ENCODE results near the gene PLAU.
A peak's percentile ranks its signal among the peaks of the same experiment; 100 is the strongest.

Gene PLAU

DNA sequence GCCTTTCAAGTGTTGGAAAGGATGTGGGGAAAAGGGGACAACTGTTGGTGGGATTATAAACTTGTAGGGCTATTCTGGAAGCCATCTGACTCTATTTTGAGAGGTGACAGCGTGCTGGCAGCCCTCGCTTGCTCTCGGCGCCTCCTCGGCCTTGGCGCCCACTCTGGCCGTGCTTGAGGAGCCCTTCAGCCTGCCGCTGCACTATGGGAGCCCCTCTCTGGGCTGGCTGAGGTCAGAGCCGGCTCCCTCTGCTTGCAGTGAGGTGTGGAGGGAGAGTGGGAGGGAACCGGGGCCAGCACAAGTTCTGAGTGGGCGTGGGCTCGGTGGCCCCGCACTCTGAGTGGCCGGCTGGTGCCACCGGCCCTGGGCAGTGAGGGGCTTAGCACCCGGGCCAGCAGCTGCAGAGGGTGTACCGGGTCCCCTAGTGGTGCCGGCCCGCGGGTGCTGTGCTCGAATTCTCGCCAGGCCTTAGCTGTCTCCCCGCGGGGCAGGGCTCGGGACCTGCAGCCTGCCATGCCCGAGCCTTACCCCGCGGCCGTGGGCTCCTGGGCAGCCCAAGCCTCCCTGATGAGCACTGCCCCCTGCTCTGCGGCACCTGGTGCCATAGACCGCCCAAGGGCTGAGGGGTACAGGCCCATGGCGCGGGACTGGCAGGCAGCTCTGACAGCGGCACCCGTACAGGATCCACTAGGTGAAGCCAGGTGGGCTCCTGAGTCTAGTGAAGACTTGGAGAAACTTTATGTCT lies 33.6 kb downstream of the PLAU start:
- no peak overlapping the region for H3K27ac ChIP-seq (ENCODE audit: low read depth, low read length, severe bottlenecking)
- no peaks in the 10 kb centered on the region for H3K36me3 ChIP-seq (ENCODE audit: control insufficient read depth, insufficient read depth, low read length)
- WGBS, 2 experiments (ENCODE audit: insufficient coverage in 2 of 2), result 95% methylated on average over 27 to 32 of the region's 35 CpGs
- no peak overlapping the region for H3K4me3 ChIP-seq (ENCODE audit: extremely low read depth, insufficient read depth, low read length, poor library complexity, severe bottlenecking)
- H3K9me3 ChIP-seq (ENCODE audit: control insufficient read depth, low read length), result peaks cover 3% of the 10 kb centered on the region
- peaks cover 7% of the 10 kb centered on the region for H3K4me1 ChIP-seq (ENCODE audit: control insufficient read depth, insufficient read depth, low read length, poor library complexity, severe bottlenecking)

DNA sequence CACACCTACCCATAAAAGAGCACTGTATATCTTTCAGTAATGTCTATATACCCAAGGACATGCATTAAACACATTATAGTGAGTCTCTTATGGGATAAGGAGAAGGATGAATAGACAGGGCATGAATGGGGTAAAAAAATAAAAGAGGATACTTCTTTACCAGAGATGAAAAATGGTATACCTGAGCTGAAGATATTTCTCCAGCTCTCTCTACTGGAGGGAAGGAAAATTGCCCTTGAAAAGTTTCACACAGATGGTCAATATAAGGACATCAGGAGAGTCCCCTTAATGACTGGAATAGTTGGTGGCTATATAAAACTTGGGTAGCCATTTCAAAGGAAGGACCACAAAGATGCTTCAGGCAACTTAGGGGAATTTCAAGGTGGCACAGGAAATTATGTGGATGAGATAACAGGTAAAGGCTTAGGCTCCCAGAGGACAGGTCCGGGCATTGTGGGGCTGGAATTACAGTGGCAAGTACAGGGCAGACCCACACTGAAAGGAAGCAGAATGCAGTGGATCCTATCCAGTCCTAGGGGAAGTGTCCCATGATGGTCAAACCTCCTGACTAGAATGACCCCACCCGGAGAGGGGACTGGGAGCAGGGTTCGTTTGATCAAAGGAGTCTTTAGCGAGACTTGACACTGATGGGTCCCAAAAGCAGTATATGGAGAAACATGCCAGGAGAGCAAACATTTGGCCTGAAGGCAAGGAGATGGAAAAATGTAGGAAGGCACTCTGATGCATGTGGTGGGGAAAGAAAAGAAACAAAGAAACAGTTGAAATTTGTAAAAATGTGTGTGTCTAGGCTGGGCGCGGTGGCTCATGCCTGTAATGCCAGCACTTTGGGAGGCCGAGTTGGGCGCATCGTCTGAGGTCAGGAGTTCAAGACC lies 35.6 kb downstream of the PLAU start:
- peaks cover 3% of the 10 kb centered on the region for H3K9me3 ChIP-seq (ENCODE audit: control insufficient read depth, low read length)
- H3K27ac ChIP-seq (ENCODE audit: low read depth, low read length, severe bottlenecking), result no peak overlapping the region
- WGBS, 2 experiments (ENCODE audit: insufficient coverage in 2 of 2), result 92 to 94% methylated on average over 8 to 9 of the region's 9 CpGs
- no peaks in the 10 kb centered on the region for H3K36me3 ChIP-seq (ENCODE audit: control insufficient read depth, insufficient read depth, low read length)
- H3K4me1 ChIP-seq (ENCODE audit: control insufficient read depth, insufficient read depth, low read length, poor library complexity, severe bottlenecking), result peaks cover 3% of the 10 kb centered on the region
- H3K4me3 ChIP-seq (ENCODE audit: extremely low read depth, insufficient read depth, low read length, poor library complexity, severe bottlenecking), result no peak overlapping the region

DNA sequence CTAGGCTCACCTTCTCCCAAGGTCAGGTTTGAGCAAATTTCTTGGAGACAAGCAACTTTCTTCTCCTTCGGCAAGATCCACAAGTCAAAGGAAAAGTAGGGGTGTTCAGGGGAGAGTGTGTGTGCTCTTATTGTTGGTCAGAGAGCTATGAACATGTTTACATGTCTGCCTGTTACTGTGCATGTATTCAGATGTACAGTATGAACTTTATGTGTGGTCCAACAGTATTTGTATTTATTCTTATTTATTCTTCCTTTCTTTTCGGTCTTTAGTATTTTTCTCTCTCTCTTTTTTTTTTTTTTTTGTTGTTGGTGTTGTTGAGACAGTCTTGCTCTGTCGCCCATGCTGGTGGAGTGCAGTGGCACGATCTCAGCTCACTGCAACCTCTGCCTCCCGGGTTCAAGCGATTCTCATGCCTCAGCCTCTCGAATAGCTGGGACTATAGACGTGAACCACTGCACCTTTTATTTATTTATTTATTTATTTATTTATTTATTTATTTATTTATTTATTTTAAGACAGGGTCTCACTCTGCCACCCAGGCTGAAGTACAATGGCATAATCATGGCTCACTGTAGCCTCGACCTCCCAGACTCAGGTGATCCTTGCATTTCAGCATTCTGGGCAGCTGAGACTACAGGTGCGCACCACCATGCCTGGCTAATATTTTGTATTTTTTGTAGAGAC lies 38.2 kb downstream of the PLAU start:
- peaks cover 3% of the 10 kb centered on the region for H3K4me1 ChIP-seq (ENCODE audit: control insufficient read depth, insufficient read depth, low read length, poor library complexity, severe bottlenecking)
- H3K36me3 ChIP-seq (ENCODE audit: control insufficient read depth, insufficient read depth, low read length), result no peaks in the 10 kb centered on the region
- WGBS, 2 experiments (ENCODE audit: insufficient coverage in 2 of 2), result 87 to 90% methylated on average over 6 to 8 of the region's 10 CpGs
- peaks cover 3% of the 10 kb centered on the region for H3K9me3 ChIP-seq (ENCODE audit: control insufficient read depth, low read length)
- no peak overlapping the region for H3K4me3 ChIP-seq (ENCODE audit: extremely low read depth, insufficient read depth, low read length, poor library complexity, severe bottlenecking)
- H3K27ac ChIP-seq (ENCODE audit: low read depth, low read length, severe bottlenecking), result no peak overlapping the region

DNA sequence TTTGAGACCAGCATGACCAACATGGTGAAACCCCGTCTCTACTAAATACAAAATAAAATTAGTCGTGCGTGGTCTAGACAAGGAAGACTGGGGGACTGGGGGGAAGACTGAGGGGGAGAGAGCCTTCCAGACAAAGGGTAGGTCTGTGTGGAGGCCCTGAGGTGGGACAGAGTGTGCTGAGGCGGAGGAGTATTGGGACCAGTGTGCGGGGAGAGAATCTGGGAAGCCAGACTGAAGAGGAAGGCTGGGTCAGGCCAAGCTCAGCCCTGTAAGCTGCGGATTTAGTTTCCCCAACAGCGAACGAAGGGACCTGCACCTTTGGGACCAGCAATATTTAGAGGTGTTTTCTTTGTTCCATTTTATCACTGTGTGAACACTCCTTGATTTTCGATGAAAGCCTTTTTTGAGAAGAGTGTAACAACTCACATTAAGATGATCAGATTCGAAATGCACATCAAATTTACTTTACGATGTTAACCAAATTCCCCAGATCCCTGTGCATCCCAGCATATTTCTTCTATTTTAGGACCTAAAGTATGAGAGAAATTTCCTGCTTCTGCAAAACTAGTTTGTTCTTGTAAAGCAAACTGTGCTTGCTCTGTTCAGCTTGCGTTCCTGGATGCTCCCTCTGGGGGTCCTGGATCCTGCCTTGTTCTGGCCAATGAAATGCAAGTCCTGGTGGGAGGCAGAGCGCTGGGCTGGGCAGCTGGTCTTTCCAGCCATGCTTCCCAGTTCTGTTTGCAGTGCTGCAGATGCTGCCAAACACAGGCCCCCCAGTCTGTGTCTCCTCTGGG lies 39.4 kb downstream of the PLAU start:
- WGBS, 2 experiments (ENCODE audit: insufficient coverage in 2 of 2), result 74 to 84% methylated on average over 9 to 11 of the region's 13 CpGs
- Histone ChIP-seq H3K9me3 (ENCODE audit: control insufficient read depth, low read length) (no peaks in the 10 kb centered on the region), H3K4me1 (ENCODE audit: control insufficient read depth, insufficient read depth, low read length, poor library complexity, severe bottlenecking) (peaks cover 3% of the 10 kb centered on the region), H3K27ac (ENCODE audit: low read depth, low read length, severe bottlenecking) (no peak overlapping the region), H3K36me3 (ENCODE audit: control insufficient read depth, insufficient read depth, low read length) (no peaks in the 10 kb centered on the region), H3K4me3 (ENCODE audit: extremely low read depth, insufficient read depth, low read length, poor library complexity, severe bottlenecking) (no peak overlapping the region)

DNA sequence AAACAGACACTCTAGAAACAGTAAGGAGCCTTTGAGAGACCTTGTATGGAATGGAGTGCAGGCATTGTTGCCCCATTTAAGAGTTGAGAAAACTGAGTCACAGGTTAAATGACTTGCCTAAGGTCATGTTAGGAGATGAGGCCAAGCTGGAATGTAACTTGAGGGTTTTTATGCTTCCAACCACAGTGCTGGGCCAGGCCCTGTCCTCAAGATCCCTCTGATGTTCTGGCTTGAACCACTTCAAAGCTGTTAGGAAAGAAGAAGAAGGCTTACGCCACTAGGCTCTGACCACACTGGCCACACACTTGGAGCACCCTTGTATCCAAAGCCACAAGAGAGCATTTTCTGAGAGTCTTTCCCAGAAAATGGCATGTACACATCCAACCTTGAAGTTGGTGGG lies 42.7 kb downstream of the PLAU start:
- no peaks in the 10 kb centered on the region for H3K36me3 ChIP-seq (ENCODE audit: control insufficient read depth, insufficient read depth, low read length)
- no CpG with 5 or more reads among the region's 1 CpG for WGBS, 2 experiments (ENCODE audit: insufficient coverage in 2 of 2)
- no peaks in the 10 kb centered on the region for H3K9me3 ChIP-seq (ENCODE audit: control insufficient read depth, low read length)
- no peak overlapping the region for H3K27ac ChIP-seq (ENCODE audit: low read depth, low read length, severe bottlenecking)
- no peak overlapping the region for H3K4me3 ChIP-seq (ENCODE audit: extremely low read depth, insufficient read depth, low read length, poor library complexity, severe bottlenecking)
- peaks cover 10% of the 10 kb centered on the region for H3K4me1 ChIP-seq (ENCODE audit: control insufficient read depth, insufficient read depth, low read length, poor library complexity, severe bottlenecking)

DNA sequence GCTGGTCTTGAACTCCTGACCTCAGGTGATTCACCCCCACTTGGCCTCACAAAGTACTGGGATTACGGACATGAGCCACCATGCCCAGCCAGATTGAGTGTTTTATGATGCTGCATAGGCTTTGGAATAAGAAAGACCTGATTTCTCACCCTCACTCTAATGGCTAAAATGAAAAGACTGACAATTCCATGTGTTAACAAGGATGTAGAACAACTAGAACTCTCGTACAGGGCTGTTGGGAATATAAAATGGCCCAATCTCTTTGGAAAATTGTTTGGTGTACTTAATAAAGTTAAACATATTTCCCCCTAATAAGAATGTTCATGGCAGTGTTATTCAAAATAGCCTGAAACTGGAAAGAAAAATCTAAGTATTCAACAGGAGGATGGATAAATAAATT lies 43.8 kb downstream of the PLAU start:
- no peak overlapping the region for H3K27ac ChIP-seq (ENCODE audit: low read depth, low read length, severe bottlenecking)
- H3K4me1 ChIP-seq (ENCODE audit: control insufficient read depth, insufficient read depth, low read length, poor library complexity, severe bottlenecking), result peaks cover 10% of the 10 kb centered on the region
- 100% methylated on average over 2 of the region's 2 CpGs; no CpG with 5 or more reads in 1 of the 2 experiments for WGBS, 2 experiments (ENCODE audit: insufficient coverage in 2 of 2)
- no peaks in the 10 kb centered on the region for H3K9me3 ChIP-seq (ENCODE audit: control insufficient read depth, low read length)
- no peaks in the 10 kb centered on the region for H3K36me3 ChIP-seq (ENCODE audit: control insufficient read depth, insufficient read depth, low read length)
- no peak overlapping the region for H3K4me3 ChIP-seq (ENCODE audit: extremely low read depth, insufficient read depth, low read length, poor library complexity, severe bottlenecking)

DNA sequence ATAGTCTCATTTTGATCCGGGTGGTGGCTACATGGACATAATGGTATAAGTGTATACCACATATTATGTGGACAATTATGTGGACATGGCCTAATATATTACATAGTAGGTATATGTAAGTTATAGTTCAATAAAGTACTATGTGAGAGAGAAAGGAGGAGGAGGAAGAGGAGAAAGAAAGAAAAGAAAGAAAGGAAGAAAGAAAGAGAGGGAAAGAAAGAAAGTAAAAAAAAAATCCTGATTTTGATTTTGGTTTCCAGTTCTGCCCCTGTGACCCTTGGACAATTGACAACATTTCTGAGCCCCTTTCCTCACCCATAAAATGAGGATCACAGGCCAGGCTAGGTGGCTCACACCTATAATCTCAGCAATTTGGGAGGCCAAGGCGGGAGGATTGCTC lies 44.8 kb downstream of the PLAU start:
- Histone ChIP-seq H3K9me3 (ENCODE audit: control insufficient read depth, low read length) (no peaks in the 10 kb centered on the region), H3K4me1 (ENCODE audit: control insufficient read depth, insufficient read depth, low read length, poor library complexity, severe bottlenecking) (peaks cover 10% of the 10 kb centered on the region), H3K36me3 (ENCODE audit: control insufficient read depth, insufficient read depth, low read length) (no peaks in the 10 kb centered on the region), H3K27ac (ENCODE audit: low read depth, low read length, severe bottlenecking) (no peak overlapping the region), H3K4me3 (ENCODE audit: extremely low read depth, insufficient read depth, low read length, poor library complexity, severe bottlenecking) (no peak overlapping the region)
- WGBS, 2 experiments (ENCODE audit: insufficient coverage in 2 of 2), result 100% methylated on average over 2 of the region's 2 CpGs; no CpG with 5 or more reads in 1 of the 2 experiments

DNA sequence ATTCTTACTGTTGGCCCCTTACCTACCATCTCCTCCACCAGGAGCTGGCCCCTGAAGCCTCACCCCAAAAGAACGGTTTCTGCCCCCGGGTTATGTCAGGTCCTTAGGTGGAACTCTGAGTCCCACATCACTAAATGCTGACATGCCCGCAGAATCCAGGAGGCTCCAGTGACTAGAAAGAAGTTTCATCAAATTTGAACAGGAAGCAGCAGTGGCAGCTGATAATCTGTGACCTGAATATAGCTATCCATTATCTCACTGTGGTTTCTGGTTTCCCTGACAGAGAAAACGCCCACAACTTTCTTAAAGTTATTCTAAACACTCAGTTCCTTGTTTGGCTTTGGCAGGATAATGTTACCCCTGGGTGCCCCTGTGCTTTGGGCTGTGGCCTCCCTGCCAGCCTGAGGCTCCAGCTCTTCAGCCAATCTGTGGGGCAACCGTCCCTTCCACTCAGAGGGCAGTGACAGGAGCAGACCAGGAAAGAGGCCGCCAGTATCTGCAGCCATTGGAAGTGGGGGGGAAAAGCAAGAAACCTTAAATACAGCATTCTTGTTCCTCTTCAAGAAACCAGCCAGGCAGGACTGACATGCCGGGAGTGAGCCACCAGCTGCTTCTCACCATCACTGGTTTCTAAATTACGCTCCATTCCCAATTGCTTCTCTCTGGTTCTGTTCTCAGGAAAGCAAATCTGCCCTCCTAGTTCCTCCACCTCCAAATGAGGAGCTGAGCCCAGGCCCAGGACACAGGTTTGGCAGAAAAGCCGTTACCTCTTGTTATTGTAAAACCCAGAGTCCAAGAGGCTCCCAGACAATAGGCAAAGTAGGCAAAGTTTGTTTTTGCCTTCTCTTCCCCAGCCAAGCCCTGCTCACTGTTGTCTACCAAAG lies 45.8 kb downstream of the PLAU start:
- peaks cover 10% of the 10 kb centered on the region for H3K4me1 ChIP-seq (ENCODE audit: control insufficient read depth, insufficient read depth, low read length, poor library complexity, severe bottlenecking)
- H3K9me3 ChIP-seq (ENCODE audit: control insufficient read depth, low read length), result no peaks in the 10 kb centered on the region
- H3K36me3 ChIP-seq (ENCODE audit: control insufficient read depth, insufficient read depth, low read length), result no peaks in the 10 kb centered on the region
- 73 to 76% methylated on average over 3 to 8 of the region's 9 CpGs for WGBS, 2 experiments (ENCODE audit: insufficient coverage in 2 of 2)
- no peak overlapping the region for H3K4me3 ChIP-seq (ENCODE audit: extremely low read depth, insufficient read depth, low read length, poor library complexity, severe bottlenecking)
- H3K27ac ChIP-seq (ENCODE audit: low read depth, low read length, severe bottlenecking), result peak overlapping the region; percentile 66

DNA sequence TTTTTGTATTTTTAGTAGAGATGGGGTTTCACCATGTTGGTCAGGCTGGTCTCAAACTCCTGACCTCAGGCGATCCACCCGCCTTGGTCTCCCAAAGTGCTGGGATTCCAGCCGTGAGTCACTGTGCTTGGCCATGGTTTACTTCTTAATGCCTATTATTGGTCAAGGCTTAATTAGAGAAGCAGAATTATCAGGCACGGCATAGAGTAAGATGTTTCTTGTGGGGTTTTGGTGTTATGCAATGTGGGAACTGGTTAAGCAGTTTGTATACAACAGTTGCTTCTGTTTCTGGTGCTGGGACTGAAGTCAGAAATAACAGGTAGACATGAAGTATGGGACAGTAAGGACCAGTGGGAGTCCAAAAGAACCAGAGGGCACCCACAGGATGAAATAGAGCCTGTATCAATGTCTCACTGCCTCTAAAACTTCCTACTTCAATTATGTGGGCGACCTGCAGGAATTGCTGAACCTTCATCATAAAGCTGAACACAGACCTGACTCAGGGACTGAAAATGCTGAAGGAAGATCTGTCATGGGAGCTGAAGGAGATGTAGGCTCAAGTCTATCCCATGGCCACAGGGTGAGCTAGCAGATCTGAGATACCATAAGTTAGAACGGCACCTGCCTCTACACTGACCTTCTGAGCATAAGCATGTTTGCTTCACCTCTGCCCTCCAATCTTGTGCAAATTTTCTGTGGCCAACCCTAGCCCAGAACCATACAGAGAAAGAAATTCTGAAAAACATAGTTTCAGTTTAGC lies 48.7 kb downstream of the PLAU start:
- Histone ChIP-seq H3K9me3 (ENCODE audit: control insufficient read depth, low read length) (no peaks in the 10 kb centered on the region), H3K27ac (ENCODE audit: low read depth, low read length, severe bottlenecking) (no peak overlapping the region), H3K36me3 (ENCODE audit: control insufficient read depth, insufficient read depth, low read length) (no peaks in the 10 kb centered on the region), H3K4me1 (ENCODE audit: control insufficient read depth, insufficient read depth, low read length, poor library complexity, severe bottlenecking) (peaks cover 13% of the 10 kb centered on the region), H3K4me3 (ENCODE audit: extremely low read depth, insufficient read depth, low read length, poor library complexity, severe bottlenecking) (no peak overlapping the region)
- 83 to 96% methylated on average over 3 to 6 of the region's 6 CpGs for WGBS, 2 experiments (ENCODE audit: insufficient coverage in 2 of 2)
